OCI-LY1 (cell line): ENCODE results near the gene RTL10.

Source experiments
- EZH2 ChIP-seq: fragments of 200-600 bp; sonication (generic), shearing (Covaris generic); IDR thresholded peaks from 2 replicates; pipeline ENCODE4 v1.8.0; 2017; ENCODE audit warnings: borderline replicate concordance, mixed run types, mild to moderate bottlenecking, antibody characterized with exemption, low read length, moderate library complexity, mixed read lengths
- TF ChIP-seq, protein P1 (sequence below): fragments of 200-600 bp; sonication (generic), shearing (Covaris generic); IDR thresholded peaks from 2 replicates; pipeline ENCODE4 v1.5.1; 2017; ENCODE audit warnings: mild to moderate bottlenecking, antibody characterized with exemption, low read length, moderate library complexity, mixed read lengths

DNA sequence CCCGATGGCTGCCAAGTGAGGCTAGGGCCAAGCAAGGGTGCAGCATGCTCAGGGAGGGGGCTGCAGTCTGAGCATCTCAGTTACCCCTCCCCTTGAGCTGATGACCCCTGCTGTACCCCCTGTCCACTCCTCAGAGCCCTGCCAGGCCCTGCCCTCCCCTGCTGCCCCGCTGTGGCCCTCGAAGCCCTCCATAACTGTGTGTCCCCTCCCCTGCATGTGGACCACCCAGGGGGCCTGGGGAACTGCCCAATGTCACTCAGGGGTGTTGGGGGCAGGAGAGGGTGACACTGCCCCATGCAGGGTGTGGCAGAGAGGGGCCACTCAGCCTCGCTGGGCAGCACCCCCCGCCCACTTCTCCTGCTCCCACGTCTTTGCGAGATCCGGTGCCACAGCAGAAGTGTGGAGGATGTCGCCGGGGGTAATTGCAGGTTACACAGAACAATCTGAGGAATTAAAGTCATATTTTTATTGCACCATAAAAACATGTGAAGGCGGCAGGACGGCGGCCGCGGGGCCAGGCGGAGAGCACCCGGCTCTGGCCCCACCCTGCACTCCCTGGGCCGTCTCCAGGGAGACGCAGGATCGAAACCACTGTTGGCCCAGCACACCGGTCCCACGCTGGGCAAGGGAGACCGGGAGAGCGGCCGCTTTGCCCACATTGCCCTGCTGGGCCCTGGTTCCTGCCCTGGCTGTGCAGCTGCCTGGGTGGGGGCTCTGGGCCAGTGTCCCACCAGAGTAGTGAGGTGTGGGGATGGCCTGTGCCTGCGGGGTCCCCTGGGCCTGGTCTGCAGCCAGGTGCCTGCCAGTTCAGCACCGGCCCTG lies 18.7 kb upstream of the RTL10 start:
- TF ChIP-seq, protein P1, sequence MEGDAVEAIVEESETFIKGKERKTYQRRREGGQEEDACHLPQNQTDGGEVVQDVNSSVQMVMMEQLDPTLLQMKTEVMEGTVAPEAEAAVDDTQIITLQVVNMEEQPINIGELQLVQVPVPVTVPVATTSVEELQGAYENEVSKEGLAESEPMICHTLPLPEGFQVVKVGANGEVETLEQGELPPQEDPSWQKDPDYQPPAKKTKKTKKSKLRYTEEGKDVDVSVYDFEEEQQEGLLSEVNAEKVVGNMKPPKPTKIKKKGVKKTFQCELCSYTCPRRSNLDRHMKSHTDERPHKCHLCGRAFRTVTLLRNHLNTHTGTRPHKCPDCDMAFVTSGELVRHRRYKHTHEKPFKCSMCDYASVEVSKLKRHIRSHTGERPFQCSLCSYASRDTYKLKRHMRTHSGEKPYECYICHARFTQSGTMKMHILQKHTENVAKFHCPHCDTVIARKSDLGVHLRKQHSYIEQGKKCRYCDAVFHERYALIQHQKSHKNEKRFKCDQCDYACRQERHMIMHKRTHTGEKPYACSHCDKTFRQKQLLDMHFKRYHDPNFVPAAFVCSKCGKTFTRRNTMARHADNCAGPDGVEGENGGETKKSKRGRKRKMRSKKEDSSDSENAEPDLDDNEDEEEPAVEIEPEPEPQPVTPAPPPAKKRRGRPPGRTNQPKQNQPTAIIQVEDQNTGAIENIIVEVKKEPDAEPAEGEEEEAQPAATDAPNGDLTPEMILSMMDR = no peak
- TF ChIP-seq EZH2 = no peak
